GDM1 (cell line): ENCODE data around the gene BCL10.

Experiments
- DNase-seq: peaks from one replicate; lab custom pipeline; 2025; lab: John Stamatoyannopoulos, UW

The BCL10 gene

DNA sequence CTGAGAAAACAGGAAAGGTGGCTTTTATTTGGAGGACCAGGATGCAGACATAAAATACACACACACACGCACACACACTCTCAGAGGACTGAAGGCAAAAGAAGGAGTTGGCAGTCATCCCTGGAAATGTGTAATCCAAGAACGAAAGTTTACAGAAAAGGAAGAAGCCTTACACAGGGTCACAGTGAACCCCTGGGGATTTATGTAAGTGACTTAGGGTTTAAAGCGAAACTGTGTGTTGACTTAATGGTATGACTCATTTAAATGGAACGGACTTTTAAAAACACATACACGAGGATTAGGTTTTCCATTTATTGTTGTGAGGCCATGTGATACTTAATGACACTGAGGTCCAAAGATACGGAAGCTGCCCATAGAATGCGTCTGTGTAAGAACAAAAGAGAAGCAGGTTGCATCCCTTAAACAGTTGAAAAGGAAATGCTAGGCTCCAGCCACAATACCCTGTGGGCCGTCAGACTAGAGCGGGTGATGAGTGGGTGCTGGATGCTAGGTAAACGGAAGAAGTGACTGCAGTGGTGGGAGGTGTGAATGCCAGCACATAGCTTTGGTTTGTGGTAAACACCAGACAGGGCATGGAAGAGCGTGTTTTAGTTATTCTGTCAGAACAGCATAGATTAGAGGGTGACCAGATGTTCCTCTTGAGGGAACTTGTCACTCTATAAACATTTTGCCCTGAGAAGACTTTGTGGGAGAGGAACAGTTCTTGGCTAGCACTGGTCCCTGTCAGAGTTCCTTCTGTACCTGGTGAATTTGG is 21.6 kb upstream of the BCL10 start:
- DNase-seq, result no peak

DNA sequence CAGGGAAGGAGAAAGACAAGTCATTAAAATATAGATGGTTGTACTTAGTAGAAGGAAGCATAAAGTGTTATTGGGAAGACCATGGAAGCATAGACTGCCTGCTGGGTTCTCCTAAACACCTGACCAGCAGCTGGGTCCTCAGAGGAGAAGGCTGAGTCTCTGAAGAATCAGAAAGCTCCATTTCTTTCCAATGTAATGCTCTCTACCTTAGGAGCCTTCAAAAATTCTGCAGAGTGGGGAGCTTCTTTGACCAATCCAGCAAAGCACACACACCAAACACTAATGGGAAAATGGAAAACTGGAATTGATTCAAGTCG is 21.1 kb upstream of the BCL10 start:
- DNase-seq, result no peak

GRCh38 chr1:85296980-85297379 is 20.5 kb upstream of the BCL10 start:
- no peak for DNase-seq

DNA sequence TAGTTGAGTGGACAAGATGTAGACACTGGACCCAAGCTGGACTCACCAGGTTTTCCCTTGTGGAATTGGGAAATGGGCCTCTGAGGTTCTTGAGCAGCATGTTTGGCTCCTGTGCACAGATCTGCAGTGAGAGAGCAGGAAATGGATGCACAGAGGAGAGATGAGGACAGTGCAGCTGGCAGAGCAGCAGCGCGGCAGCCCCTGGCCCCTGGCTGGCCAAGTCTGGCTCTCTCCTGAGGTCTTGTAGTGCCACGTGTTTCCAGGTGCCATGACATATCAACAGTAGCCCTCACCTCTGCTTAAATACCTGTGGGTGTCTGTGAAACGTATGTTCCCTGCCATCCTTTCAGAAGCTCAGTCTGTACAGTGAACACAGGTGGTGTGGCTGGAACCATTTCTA is 19.2 kb upstream of the BCL10 start:
- no peak for DNase-seq

DNA sequence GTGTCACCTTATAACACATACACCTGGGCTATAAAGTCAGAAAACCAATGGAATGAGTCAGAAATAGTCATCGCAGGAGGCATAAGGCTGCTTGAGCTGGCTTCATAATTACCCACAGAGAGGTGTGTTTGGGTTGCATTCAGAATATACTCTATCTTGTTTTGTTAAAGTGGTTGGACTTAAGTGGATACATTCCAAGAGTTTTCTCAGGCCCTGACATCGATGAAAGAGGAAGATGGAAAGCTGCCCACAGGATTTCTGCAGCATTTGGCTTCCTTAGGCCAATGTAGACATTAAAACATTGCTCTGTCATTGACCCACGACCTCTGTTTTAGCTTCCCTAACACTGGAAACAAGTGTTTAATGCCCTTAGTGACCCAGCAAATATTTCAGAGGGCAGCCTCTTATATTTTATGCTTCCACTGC is 18.6 kb upstream of the BCL10 start:
- DNase-seq, result no peak

DNA sequence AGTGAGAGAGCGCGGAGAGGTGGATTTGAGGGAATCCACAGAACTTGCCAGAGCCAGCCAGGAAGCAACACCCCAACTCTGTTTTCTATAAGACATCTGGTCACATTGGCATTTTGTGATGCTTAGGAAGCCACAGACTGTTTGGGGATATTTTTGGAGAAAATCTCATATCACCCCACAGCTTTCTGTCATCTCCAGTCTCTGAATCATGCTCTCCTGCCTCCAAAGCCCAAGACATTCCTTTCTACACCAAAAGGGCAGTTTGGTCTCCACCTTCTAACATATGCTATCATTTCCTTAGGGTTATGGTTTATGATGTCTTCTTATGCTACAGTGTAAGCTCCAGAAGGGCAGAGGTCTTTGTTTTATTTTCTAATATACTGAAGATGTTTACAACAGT is 14.4 kb upstream of the BCL10 start:
- DNase-seq, result no peak

DNA sequence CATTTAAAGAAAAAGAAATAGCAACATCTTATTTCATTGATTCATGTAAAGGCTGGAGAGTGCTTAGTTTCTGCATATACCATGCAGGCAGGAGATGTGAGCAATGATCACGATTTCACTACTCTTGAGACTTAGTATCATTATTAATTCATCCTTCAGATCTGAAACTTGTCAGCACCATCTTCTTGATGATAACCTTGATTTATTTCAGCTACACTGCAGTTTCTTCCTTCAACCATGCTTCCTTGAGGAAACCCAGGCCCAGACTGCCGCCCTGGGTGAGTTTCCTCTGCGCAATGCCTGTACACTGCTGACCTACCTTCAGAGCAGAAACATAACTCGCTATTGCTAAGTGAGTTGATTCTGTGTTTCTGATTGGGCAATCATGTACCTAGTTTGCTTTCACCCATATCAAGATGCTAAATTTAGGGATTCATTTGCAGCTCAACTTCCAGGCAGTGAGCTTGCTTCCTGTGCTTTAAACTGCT is 13.5 kb upstream of the BCL10 start:
- DNase-seq, result no peak

GRCh38 chr1:85289207-85289847 is 12.9 kb upstream of the BCL10 start:
- peak; percentile 4 for DNase-seq

DNA sequence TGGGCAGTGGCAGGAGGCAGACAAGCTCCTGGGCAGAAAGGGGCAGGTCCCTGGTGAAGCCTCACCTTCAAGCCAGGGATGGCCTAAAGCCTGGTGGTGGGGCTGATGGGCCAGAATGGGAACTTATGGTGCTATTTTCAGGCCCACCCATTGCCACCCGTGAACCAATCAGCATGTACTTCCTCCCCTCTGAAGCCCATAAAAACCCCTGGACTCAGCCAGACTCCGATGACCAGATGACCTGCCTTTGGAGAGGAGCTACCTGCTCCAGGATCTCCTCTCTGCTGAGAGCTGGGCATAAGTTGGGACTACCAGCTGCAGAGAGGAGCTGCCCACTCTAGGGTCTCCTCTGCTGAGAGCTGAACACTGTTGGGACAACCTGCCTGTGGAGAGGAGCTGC is 7.8 kb upstream of the BCL10 start:
- no peak for DNase-seq

- DNase-seq, result no peak
Observed at GRCh38 chr1:85283475-85284199, 7.2 kb upstream of the BCL10 start.

- DNase-seq, result no peak
Observed at GRCh38 chr1:85282424-85282823, 6.0 kb upstream of the BCL10 start.

DNA sequence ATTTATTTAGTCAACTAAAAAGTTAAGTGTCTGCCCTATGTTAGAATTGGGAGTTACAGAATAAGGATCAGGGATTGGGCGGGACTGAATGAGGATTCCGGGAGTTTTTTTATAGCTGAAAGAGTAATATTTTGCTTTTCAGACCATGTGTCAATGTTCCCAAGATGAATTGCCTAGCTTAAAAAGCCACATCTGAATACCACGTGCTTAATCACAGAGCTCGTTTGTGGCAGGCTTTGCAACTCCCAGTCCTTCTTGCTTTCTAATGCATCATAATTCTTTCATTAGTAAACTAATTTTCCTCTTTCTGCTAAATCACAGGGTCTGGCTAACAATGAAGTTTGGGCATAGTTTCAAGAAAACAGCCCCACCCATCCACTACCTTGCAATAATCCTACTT is 4.2 kb upstream of the BCL10 start:
- DNase-seq, result no peak

DNA sequence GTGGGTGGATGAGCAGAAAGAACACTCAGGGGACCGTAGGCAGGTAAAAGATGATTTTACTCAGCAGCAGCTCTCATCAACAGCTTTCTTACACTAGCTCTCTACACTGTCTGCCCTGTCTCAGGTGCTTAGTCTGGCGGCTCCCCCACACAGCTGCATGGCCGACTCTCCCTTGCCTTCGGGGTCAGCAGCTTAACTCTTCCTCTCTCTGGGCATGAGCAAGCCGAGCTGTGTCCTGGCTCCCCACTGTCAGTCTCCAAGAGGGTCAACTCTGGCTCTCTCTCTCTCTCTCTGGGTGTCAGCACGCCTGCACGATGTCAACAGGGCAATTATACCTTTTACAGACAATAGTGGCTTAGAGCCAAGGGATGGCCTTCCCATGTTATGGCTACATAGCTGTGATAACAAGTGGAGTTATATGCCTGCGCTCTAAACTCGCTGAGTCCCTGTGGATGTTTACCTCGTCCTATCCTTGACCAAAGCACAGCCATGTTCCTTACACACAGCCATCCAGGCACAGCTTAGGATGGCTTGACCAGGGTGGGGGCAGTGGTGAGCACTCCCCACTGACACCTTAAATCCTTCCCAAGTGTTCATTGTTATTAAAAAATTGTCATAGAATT is 3.1 kb upstream of the BCL10 start:
- no peak for DNase-seq

DNA sequence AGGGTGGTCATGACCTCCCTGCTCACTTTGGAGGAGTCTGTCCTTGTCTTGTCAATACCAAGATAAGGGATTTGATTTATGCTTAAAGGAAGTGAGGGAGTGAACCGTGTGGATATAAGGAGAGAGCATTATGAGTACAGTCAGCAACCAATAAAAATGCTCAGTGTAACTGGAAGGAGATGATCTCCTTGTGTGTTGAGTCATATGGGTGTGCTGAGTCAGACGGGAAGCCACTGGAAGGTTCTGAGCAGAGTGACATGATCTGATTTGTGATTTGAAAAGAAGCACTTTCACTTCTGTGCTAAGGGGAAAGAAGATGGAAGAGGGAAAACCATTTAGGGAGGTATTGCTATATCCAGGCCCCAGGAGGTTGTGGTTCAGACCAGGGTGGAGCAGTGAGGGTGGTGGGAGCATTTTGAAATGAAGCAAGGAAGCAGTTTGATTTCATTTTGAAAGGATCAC is 2.5 kb upstream of the BCL10 start:
- peak; percentile 33 for DNase-seq

DNA sequence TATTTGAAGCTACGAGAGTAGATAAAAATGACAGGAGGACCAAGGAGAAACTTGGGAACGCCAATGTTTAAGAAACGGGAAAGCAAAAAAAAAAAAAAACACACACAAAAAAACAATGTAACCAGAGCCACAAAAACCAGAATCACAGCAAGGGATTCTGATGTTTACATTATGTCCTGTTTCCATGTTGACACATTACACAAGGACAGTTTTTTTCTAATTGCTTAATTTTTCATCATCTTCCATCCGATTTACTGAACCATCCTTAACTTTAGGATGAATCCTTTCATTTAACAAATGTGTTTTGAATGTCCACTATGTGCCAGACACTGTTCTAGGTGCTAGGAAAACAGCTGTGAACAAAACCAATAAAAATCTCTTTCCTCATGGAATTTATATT is 1.4 kb upstream of the BCL10 start:
- no peak for DNase-seq

- DNase-seq, result no peak
Observed at GRCh38 chr1:85276978-85277639, 677 bp upstream of the BCL10 start.

DNA sequence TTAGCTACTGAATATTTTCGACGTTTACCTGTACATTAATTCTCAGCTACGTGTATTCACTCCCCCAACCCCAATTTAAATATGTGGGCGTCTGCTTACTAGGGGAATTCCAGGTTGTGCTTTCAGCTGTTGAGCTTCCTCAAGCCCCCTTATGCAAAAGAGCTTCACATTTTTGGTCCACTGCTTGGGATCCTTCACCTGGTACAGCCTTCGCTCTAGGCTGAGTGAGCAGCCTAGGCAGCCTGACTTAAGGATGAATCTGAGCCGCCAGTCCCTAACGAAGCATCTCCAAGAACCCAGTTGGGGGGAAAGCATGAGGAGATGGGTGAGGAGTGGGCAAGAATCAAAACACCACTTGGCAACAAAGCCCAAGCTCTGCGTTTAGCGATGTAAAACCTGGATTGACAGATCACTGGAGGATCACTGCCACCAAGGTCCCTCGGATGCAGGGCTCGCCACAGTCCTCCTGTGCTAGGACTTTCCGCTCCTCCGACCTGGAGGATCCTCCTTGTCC is 674 bp downstream of the BCL10 start:
- no peak for DNase-seq

- no peak for DNase-seq
Observed at GRCh38 chr1:85274969-85275453, 1.4 kb downstream of the BCL10 start.

- no peak for DNase-seq
Observed at GRCh38 chr1:85273397-85273796, 3.0 kb downstream of the BCL10 start.

DNA sequence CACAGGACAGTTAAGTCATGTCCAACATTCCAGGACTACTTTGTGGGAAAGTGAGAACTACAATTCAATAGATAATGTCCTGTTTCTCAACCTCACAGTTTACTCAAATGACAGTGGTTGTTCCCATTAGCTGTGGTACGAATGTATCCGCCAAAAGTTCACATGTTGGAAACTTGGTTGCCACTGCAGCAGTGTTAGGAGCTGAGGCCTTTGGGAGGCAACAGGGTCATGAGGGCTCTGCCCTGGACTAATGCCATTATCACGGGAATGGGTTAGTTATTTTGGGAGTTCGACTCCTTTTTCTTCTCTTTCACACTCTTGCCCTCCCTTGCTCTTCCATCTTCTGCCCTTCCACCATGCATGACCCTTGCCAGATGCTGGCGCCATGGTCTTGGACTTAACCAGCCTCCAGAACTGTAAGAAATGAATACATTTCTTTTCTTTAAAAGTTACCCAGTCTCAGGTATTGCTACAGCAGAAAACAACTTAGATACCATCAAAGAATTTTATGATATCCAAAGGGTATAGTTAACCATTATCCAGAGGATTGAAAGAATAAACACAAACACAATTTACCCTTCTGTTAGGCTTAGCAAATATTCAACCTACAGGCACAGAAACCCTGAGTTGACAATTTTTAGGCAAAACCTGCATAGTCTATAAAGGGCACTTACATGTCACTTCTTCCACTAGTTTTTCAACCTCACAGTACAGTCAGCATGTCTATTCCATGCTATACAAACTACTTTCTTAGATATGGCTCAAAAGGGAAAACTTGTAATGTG is 7.4 kb downstream of the BCL10 start:
- no peak for DNase-seq

- no peak for DNase-seq
Observed at GRCh38 chr1:85267313-85267712, 9.1 kb downstream of the BCL10 start.
